ENCODE results near the gene SMCO4. TPM values are rescaled to one million over a fixed set of nuclear protein-coding genes. Genes with fewer than 3 reads are reported as not detected.

Gene SMCO4
- total RNA-seq, 2 donors from 2014 or later: 9.7 to 80.1 TPM

- no peaks in the 10 kb centered on the region for H3K36me3 ChIP-seq
- no peak for TF ChIP-seq CTCF (IDR thresholded peaks at IDR 0.05)
- H3K27me3 ChIP-seq (replicated peaks; ENCODE audit: insufficient read depth): no peaks in the 10 kb centered on the region
- no peak for DNase-seq (ENCODE audit: low spot score)
- ATAC-seq (ENCODE audit: insufficient number of reproducible peaks, low FRiP score, low read depth): peak; percentile 35
- H3K4me1 ChIP-seq (ENCODE audit: control insufficient read depth in 1 of 2, low read depth in 2 of 2): peaks cover 26 to 48% of the 10 kb centered on the region in 2 donors
- peak overlapping the region; percentile 80 to 83 for H3K27ac ChIP-seq
- H3K9me3 ChIP-seq: no peaks in the 10 kb centered on the region
- peak overlapping the region; percentile 18 for H3K4me3 ChIP-seq
Measured at GRCh38 chr11:93528757-93529645, 14.2 kb downstream of the SMCO4 start.

- Histone ChIP-seq H3K27me3 (replicated peaks; ENCODE audit: insufficient read depth) (no peaks in the 10 kb centered on the region), H3K27ac (peak overlapping the region; percentile 80 to 83), H3K4me1 (ENCODE audit: control insufficient read depth in 1 of 2, low read depth in 2 of 2) (peaks cover 26 to 48% of the 10 kb centered on the region in 2 donors), H3K9me3 (no peaks in the 10 kb centered on the region), H3K4me3 (no peak overlapping the region), H3K36me3 (no peaks in the 10 kb centered on the region)
- no peak for ATAC-seq (ENCODE audit: insufficient number of reproducible peaks, low FRiP score, low read depth)
- no peak for DNase-seq (ENCODE audit: low spot score)
- TF ChIP-seq CTCF (IDR thresholded peaks at IDR 0.05): no peak
Measured at GRCh38 chr11:93528252-93528651, 14.9 kb downstream of the SMCO4 start.

- H3K4me1 ChIP-seq (ENCODE audit: control insufficient read depth in 1 of 2, low read depth in 2 of 2): peaks cover 26 to 48% of the 10 kb centered on the region in 2 donors
- no peak for ATAC-seq (ENCODE audit: insufficient number of reproducible peaks, low FRiP score, low read depth)
- TF ChIP-seq CTCF (IDR thresholded peaks at IDR 0.05): no peak
Measured at GRCh38 chr11:93526641-93527583, 16.3 kb downstream of the SMCO4 start.

GRCh38 chr11:93526346-93526633 is 16.9 kb downstream of the SMCO4 start:
- Histone ChIP-seq H3K4me3 (no peak overlapping the region), H3K4me1 (ENCODE audit: control insufficient read depth in 1 of 2, low read depth in 2 of 2) (peaks cover 26 to 48% of the 10 kb centered on the region in 2 donors), H3K9me3 (no peaks in the 10 kb centered on the region), H3K27me3 (replicated peaks; ENCODE audit: insufficient read depth) (no peaks in the 10 kb centered on the region), H3K27ac (no peak overlapping the region), H3K36me3 (no peaks in the 10 kb centered on the region)
- TF ChIP-seq CTCF (IDR thresholded peaks at IDR 0.05): no peak
- ATAC-seq (ENCODE audit: insufficient number of reproducible peaks, low FRiP score, low read depth) (no peak), DNase-seq (ENCODE audit: low spot score) (no peak)

More at GRCh38 chr11:93526641-93527583, 16.3 kb downstream of the SMCO4 start:
- DNase-seq (ENCODE audit: low spot score): no peak
- Histone ChIP-seq H3K9me3 (no peaks in the 10 kb centered on the region), H3K27ac (no peak overlapping the region), H3K4me3 (no peak overlapping the region), H3K27me3 (replicated peaks; ENCODE audit: insufficient read depth) (no peaks in the 10 kb centered on the region), H3K36me3 (no peaks in the 10 kb centered on the region)

All from thoracic aorta (tissue), 2 donors.